Breast epithelium (tissue), 3 donors: ENCODE results near the gene CHKA.

ENCODE experiments used
- POLR2AphosphoS5 ChIP-seq, 3 donors: sonication (generic); formaldehyde crosslinking; IDR thresholded peaks; one replicate each; pipeline ENCODE4 v1.6.1; 2017; ENCODE audit warnings: antibody characterized with exemption in 3 of 3
- TF ChIP-seq, protein P1 (sequence below), 3 donors: fragments of 450-650 bp; IDR thresholded peaks; one replicate each; pipeline ENCODE4 v1.5.1; 2016 to 2017; ENCODE audit warnings: antibody characterized with exemption in 3 of 3, mild to moderate bottlenecking in 3 of 3, moderate library complexity in 3 of 3

DNA sequence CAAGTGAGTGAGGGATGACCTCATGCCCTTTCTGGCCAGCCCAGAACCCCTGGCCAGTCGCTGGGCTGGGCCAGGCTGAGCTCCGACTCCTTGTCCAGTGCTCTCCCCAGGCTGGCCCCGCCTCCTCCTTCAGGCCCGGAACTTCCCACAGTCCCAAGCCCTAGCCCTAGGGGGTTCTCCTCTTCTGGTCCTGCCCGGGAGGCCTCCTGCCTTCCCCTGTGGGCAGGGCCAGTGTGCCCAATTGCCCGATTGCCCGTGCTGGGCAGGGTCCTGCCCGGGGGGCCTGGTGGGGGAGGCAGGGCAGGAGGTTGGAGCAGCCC, 78.2 kb downstream of the CHKA start:
- no peak for TF ChIP-seq POLR2AphosphoS5 (IDR thresholded peaks at IDR 0.05)
- TF ChIP-seq, protein P1, sequence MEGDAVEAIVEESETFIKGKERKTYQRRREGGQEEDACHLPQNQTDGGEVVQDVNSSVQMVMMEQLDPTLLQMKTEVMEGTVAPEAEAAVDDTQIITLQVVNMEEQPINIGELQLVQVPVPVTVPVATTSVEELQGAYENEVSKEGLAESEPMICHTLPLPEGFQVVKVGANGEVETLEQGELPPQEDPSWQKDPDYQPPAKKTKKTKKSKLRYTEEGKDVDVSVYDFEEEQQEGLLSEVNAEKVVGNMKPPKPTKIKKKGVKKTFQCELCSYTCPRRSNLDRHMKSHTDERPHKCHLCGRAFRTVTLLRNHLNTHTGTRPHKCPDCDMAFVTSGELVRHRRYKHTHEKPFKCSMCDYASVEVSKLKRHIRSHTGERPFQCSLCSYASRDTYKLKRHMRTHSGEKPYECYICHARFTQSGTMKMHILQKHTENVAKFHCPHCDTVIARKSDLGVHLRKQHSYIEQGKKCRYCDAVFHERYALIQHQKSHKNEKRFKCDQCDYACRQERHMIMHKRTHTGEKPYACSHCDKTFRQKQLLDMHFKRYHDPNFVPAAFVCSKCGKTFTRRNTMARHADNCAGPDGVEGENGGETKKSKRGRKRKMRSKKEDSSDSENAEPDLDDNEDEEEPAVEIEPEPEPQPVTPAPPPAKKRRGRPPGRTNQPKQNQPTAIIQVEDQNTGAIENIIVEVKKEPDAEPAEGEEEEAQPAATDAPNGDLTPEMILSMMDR (IDR thresholded peaks at IDR 0.05) = no peak
